IMR-90 (cell line): ENCODE results near the gene PLCXD1. TPM values are rescaled to one million over a fixed set of nuclear protein-coding genes. Genes with fewer than 3 reads are reported as not detected.

Experiments
- ATAC-seq: fragments of 200-7000 bp; cut with Tn5 transposase; 2 replicates; pipeline ENCODE4 v1.9.1; 2020; ENCODE audit warnings: low read depth, mild to moderate bottlenecking, moderate library complexity
- BruUV-seq: library from RNA; stranded (reverse); fragments of 400-500 nt; replicated peaks from 2 replicates; lab custom pipeline; 2021; lab: Mats Ljungman, UMichigan
- CTCF ChIA-PET: fragments of 300-600 bp; formaldehyde crosslinking; extraction: SDS; loops from one replicate; lab custom pipeline; 2021; ENCODE audit warnings: antibody characterized with exemption; lab: Yijun Ruan, JAX
- POLR2A ChIA-PET: fragments of 300-600 bp; sonication (Branson Sonifier 250); formaldehyde crosslinking; loops from one replicate; lab custom pipeline; 2022; ENCODE audit warnings: antibody characterized with exemption; ENCODE audit not compliant: unreplicated experiment; lab: Charles Lee
- DNase-seq: peaks from one replicate; pipeline ENCODE4 v3.0.0; 2013
- H2AFZ ChIP-seq: replicated peaks from 2 replicates; pipeline ENCODE3; 2013; ENCODE audit warnings: low read length, mild to moderate bottlenecking; ENCODE audit not compliant: poor library complexity
- H2AK5ac ChIP-seq: 2 replicates; pipeline ENCODE4 v1.6.1; 2013; ENCODE audit warnings: low read depth, low read length, inconsistent platforms
- H2AK9ac ChIP-seq: replicated peaks from 2 replicates; pipeline ENCODE3; 2013; ENCODE audit warnings: mild to moderate bottlenecking, low read depth, low read length, moderate library complexity; ENCODE audit not compliant: poor library complexity
- H2BK120ac ChIP-seq: 2 replicates; pipeline ENCODE4 v1.6.1; 2013; ENCODE audit warnings: low read depth, low read length, inconsistent platforms
- H2BK15ac ChIP-seq: 3 replicates; pipeline ENCODE4 v1.6.1; 2013; ENCODE audit warnings: low read depth, low read length, inconsistent platforms
- H2BK20ac ChIP-seq: 2 replicates; pipeline ENCODE4 v1.6.1; 2013; ENCODE audit warnings: low read depth, mild to moderate bottlenecking, inconsistent platforms, low read length, moderate library complexity
- H2BK5ac ChIP-seq: 2 replicates; pipeline ENCODE4 v1.6.1; 2013; ENCODE audit warnings: mild to moderate bottlenecking, low read depth, low read length, inconsistent platforms; ENCODE audit not compliant: poor library complexity, severe bottlenecking
- H3K14ac ChIP-seq: replicated peaks from 2 replicates; pipeline ENCODE4 v1.6.1; 2013; ENCODE audit warnings: low read depth, low read length, inconsistent platforms
- H3K18ac ChIP-seq: 2 replicates; pipeline ENCODE4 v1.6.1; 2013; ENCODE audit warnings: low read depth, low read length, control low read depth
- H3K23ac ChIP-seq: 2 replicates; pipeline ENCODE4 v1.6.1; 2013; ENCODE audit warnings: low read depth, low read length, inconsistent platforms
- H3K27ac ChIP-seq: 2 replicates; pipeline ENCODE4 v1.5.1; 2013; ENCODE audit warnings: mild to moderate bottlenecking, control low read depth, low read length; ENCODE audit not compliant: insufficient read depth
- H3K27me3 ChIP-seq: 2 replicates; pipeline ENCODE4 v1.6.1; 2013; ENCODE audit warnings: low read length; ENCODE audit not compliant: control insufficient read depth, insufficient read depth
- H3K36me3 ChIP-seq: 2 replicates; pipeline ENCODE4 v1.6.1; 2013; ENCODE audit warnings: low read length, mixed read lengths; ENCODE audit not compliant: control insufficient read depth, insufficient read depth
- H3K4ac ChIP-seq: 2 replicates; pipeline ENCODE4 v1.6.1; 2013; ENCODE audit warnings: low read depth, low read length, inconsistent platforms
- H3K4me1 ChIP-seq: 2 replicates; pipeline ENCODE4 v1.6.1; 2013; ENCODE audit warnings: low read length, mixed read lengths; ENCODE audit not compliant: control insufficient read depth, insufficient read depth
- H3K4me2 ChIP-seq: 2 replicates; pipeline ENCODE4 v1.6.1; 2013; ENCODE audit warnings: low read depth, mild to moderate bottlenecking, control low read depth, low read length, moderate library complexity
- H3K4me3 ChIP-seq: 2 replicates; pipeline ENCODE4 v1.5.1; 2013; ENCODE audit warnings: low read depth, mild to moderate bottlenecking, control low read depth, low read length, moderate library complexity; ENCODE audit not compliant: insufficient read depth
- H3K56ac ChIP-seq: 2 replicates; pipeline ENCODE4 v1.6.1; 2013; ENCODE audit warnings: low read length, inconsistent platforms; ENCODE audit not compliant: insufficient read depth; ENCODE audit errors: extremely low read depth
- H3K79me1 ChIP-seq, 2 experiments: 2 replicates each; pipeline ENCODE4 v1.6.1; 2013; ENCODE audit warnings: low read length in 2 of 2, inconsistent platforms in 1 of 2, low read depth in 1 of 2
- H3K9ac ChIP-seq: 2 replicates; pipeline ENCODE4 v1.6.1; 2013; ENCODE audit warnings: low read depth, low read length, control low read depth
- H3K9me1 ChIP-seq: 2 replicates; pipeline ENCODE4 v1.6.1; 2013; ENCODE audit warnings: low read length, inconsistent platforms; ENCODE audit not compliant: insufficient read depth
- H3K9me3 ChIP-seq: 2 replicates; pipeline ENCODE4 v1.6.1; 2013; ENCODE audit warnings: low read length; ENCODE audit not compliant: control insufficient read depth, insufficient read depth
- H4K20me1 ChIP-seq: 2 replicates; pipeline ENCODE4 v1.6.1; 2013; ENCODE audit warnings: low read length, inconsistent platforms; ENCODE audit not compliant: insufficient read depth
- H4K5ac ChIP-seq: 2 replicates; pipeline ENCODE4 v1.6.1; 2013; ENCODE audit warnings: mild to moderate bottlenecking, low read depth, low read length, control low read depth
- H4K8ac ChIP-seq, 2 experiments: 2 replicates each; pipeline ENCODE4 v1.6.1; 2013; ENCODE audit warnings: low read depth in 2 of 2, low read length in 2 of 2, control low read depth in 1 of 2, inconsistent platforms in 1 of 2
- H4K91ac ChIP-seq: 2 replicates; pipeline ENCODE4 v1.6.1; 2013; ENCODE audit warnings: low read depth, low read length, inconsistent platforms; ENCODE audit not compliant: insufficient read depth
- MXI1 ChIP-seq: IDR thresholded peaks from 2 replicates; pipeline ENCODE4 v1.6.1; 2012; ENCODE audit warnings: low read depth, mild to moderate bottlenecking, low read length, moderate library complexity, borderline replicate concordance
- NFE2L2 ChIP-seq: fragments of 150-350 bp; IDR thresholded peaks from 2 replicates; pipeline ENCODE4 v1.6.1; 2016; ENCODE audit warnings: low read depth, mild to moderate bottlenecking, low read length
- RCOR1 ChIP-seq: IDR thresholded peaks from 2 replicates; pipeline ENCODE4 v1.6.1; 2012; ENCODE audit warnings: mild to moderate bottlenecking, low read length, improper control_type of control experiment; ENCODE audit not compliant: insufficient replicate concordance
- WGBS, 2 experiments: methylation state at CpG; one replicate each; pipeline versions ENCODE4 v1.1.5 to v1.1.7; 2013; ENCODE audit warnings: missing lambda C conversion rate in 2 of 2; ENCODE audit not compliant: insufficient read length in 1 of 2; ENCODE audit errors: extremely low coverage in 2 of 2; 5-methylcytosine and 5-hydroxymethylcytosine counted together
- dilution Hi-C: fragments of 300-500 bp; cut with HindIII; formaldehyde crosslinking; loops from one replicate; pipeline ENCODE4 v1.14.3; 2018; ENCODE audit warnings: low sequenced_read_pairs; ENCODE audit not compliant: unreplicated experiment
- in situ Hi-C: fragments of 300-500 bp; cut with MboI; formaldehyde crosslinking; loops from 3 replicates; pipeline ENCODE4 v1.14.3; 2019; ENCODE audit warnings: low sequenced_read_pairs, inconsistent platforms, mixed read lengths
- intact Hi-C: fragments of 100-400 bp; cut with micrococcal nuclease; formaldehyde crosslinking; loops from 2 replicates; pipeline ENCODE4 v1.10.0; 2022
- polyA plus RNA-seq, 3 experiments: library from polyadenylated mRNA; depleted of rRNA; stranded (reverse); fragments of >200 nt; gene quantifications; 2 replicates each; pipeline ENCODE4 v1.2.3, GENCODE V29; 2012; ENCODE audit warnings: low replicate concordance in 1 of 3
- total RNA-seq: library from RNA; depleted of rRNA; stranded (reverse); fragments of >200 nt; gene quantifications from 2 replicates; pipeline ENCODE4 v1.2.3, GENCODE V29; 2012

Gene PLCXD1
- total and polyA plus RNA-seq, 2 of the 4 experiments (the other 2 are of a cell fraction), result 16.7 to 17.7 TPM

DNA sequence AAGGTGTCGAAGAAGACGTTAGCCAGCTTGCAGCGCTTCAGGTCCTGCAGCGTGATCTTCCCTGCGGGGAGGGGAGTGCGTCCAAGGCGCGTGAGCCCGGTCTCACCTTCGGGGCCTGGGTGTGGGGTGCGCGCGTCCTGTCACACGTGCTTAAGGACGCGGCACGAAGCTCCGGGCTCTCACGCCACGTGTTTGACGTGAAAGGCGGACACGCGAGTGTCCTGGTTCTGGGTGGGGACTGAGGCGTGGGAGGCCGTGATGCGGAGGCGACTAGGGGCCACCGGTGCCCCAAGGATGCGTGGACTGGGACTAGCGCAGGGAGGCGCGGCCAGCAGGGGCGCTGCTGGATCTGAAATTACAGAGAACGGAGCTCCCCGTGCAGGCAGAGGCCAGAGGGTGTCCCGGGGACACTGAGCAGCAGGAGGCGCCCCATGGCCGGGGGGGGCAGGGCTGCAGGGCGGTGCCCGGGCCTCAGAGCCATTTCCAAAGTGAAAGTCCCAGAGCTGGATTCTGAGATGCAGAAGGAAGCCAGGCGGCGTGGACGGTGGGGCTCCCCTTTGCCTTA lies 57.7 kb downstream of the PLCXD1 start:
- no peak overlapping the region for H3K4me2 ChIP-seq
- H4K8ac ChIP-seq, result no peak overlapping the region
- H2BK20ac ChIP-seq, result no peak overlapping the region
- no peaks in the 10 kb centered on the region for H3K4me1 ChIP-seq
- intact Hi-C loops (no loop called here), in situ Hi-C loops (no loop called here), dilution Hi-C loops (no loop called here)
- CTCF ChIA-PET, result no interaction called here
- H3K27ac ChIP-seq, result no peak overlapping the region
- BruUV-seq, result no TSS peak
- no peaks in the 10 kb centered on the region for H3K9me1 ChIP-seq
- 100% methylated on average over 8 of the region's 44 CpGs; no CpG with 5 or more reads in 1 of the 2 experiments for WGBS, 2 experiments
- no peak overlapping the region for H3K18ac ChIP-seq
- DNase-seq, result no peak
- H2AK5ac ChIP-seq, result no peak overlapping the region
- H2BK120ac ChIP-seq, result no peak overlapping the region
- H2BK15ac ChIP-seq, result no peak overlapping the region
- H2AK9ac ChIP-seq, result no peak overlapping the region
- no peak for ATAC-seq
- no peak overlapping the region for H3K23ac ChIP-seq
- no peak overlapping the region for H3K4ac ChIP-seq
- no peak overlapping the region for H3K4me3 ChIP-seq
- H3K9me3 ChIP-seq, result peaks cover 9% of the 10 kb centered on the region; the same call in 1 of the 2 replicates
- no peak overlapping the region for H3K14ac ChIP-seq
- TF ChIP-seq RCOR1 (no peak), NFE2L2 (no peak), MXI1 (no peak)
- peaks cover 22% of the 10 kb centered on the region; the same call in 1 of the 2 replicates for H3K36me3 ChIP-seq
- no peak overlapping the region for H3K9ac ChIP-seq
- H2BK5ac ChIP-seq, result no peak overlapping the region
- no peak overlapping the region for H3K56ac ChIP-seq
- H4K20me1 ChIP-seq, result no peaks in the 10 kb centered on the region
- H4K91ac ChIP-seq, result no peak overlapping the region
- H4K5ac ChIP-seq, result no peak overlapping the region
- no peaks in the 10 kb centered on the region for H3K27me3 ChIP-seq
- no peaks in the 10 kb centered on the region for H3K79me1 ChIP-seq
- no peak overlapping the region for H2AFZ ChIP-seq
- POLR2A ChIA-PET, result no interaction called here
